ENCODE data around the gene TTC28. TPM values are rescaled to one million over a fixed set of nuclear protein-coding genes. Genes with fewer than 3 reads are reported as not detected.

TTC28 gene
- total RNA-seq, 1 experiment from 2014 or later, result 7.1 TPM

GRCh38 chr22:27990451-27990840 is 689.2 kb downstream of the TTC28 start:
- DNase-seq (ENCODE audit: low read depth), result no peak

DNA sequence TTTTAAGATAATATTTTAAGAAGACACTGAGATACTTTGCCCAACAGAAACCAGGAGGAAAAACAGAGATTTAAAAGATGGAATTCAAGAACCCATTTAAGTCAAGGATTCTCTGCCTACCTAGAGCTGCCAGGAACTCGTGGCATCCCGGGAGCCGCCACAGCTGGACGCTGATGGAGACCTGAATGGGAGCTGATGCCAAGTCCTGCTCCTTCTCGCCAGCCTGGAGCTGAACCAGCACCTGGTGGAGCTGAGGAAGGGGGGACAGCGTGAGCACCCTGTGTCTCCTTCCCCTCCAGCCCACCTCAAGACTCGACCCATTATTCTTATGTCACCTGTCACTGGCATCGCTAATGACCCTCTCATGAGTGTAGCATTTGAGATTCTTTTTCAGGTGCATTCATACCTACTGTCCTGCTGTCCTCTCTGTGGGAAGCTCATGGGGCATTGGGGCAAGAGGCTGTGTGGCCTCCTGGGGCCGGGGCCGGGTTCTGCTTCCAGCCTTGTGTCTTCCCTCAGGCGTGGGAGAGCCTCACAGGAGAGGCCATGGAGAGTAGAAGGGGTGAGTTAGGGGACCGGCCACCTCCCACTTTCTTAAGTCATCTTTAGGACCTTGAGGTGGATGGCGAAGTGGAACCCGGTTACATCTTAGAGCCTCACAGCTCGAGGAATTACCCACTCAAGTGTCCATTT is 689.7 kb downstream of the TTC28 start:
- no peak for DNase-seq (ENCODE audit: low read depth)

DNA sequence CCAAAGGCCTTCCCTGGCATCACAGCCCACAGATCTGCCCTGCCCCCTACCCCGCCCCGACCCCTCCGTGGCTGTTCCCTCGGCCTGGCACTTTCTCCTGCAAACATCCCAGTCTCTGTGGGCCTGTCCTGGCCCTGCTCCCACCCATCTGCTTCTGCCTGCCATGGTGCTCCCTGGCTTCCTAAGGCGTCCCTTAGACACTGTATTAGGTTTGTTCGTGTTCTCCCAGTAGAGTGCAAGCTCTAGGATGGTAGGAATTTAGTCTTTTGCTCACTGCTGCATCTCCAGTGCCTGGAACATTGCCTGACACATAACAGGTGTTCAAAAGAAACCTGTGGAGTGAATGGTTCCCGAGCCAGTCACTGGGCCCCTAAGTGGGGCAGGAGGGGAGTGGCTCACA is 690.9 kb downstream of the TTC28 start:
- no peak for DNase-seq (ENCODE audit: low read depth)

DNA sequence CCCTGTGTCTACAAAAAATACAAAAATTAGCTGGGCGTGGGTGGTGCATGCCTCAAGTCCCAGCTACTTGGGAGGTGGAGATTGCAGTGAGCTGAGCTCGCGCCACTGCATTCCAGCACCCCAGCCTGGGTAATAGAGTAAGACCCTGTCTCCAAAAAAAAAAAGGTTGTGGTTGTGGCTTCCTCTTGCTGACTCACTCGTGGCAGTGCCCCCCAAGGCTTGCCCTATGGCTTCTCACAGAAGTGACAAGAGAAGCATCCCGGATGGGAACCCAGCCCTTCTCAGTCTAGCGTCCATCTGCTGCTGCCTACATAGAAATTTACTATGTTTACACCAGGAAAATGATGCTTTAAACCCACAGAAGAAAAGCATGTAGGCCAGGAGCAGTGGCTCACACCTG is 692.1 kb downstream of the TTC28 start:
- peak; percentile 96 for DNase-seq (ENCODE audit: low read depth)

- no peak for DNase-seq (ENCODE audit: low read depth)
These were observed 692.7 kb downstream of the TTC28 start for GRCh38 chr22:27986937-27987336.

- no peak for DNase-seq (ENCODE audit: low read depth)
These were observed 693.2 kb downstream of the TTC28 start for GRCh38 chr22:27986459-27986858.

GRCh38 chr22:27985323-27986275 is 694.0 kb downstream of the TTC28 start:
- no peak for DNase-seq (ENCODE audit: low read depth)

- DNase-seq (ENCODE audit: low read depth), result no peak
These were observed 694.9 kb downstream of the TTC28 start for GRCh38 chr22:27984723-27985122.

- DNase-seq (ENCODE audit: low read depth), result no peak
These were observed 695.5 kb downstream of the TTC28 start for GRCh38 chr22:27984001-27984695.

GRCh38 chr22:27983361-27983791 is 696.3 kb downstream of the TTC28 start:
- DNase-seq (ENCODE audit: low read depth), result no peak

GRCh38 chr22:27982630-27983180 is 696.9 kb downstream of the TTC28 start:
- DNase-seq (ENCODE audit: low read depth), result no peak

- DNase-seq (ENCODE audit: low read depth), result no peak
These were observed 697.5 kb downstream of the TTC28 start for GRCh38 chr22:27982106-27982505.

DNA sequence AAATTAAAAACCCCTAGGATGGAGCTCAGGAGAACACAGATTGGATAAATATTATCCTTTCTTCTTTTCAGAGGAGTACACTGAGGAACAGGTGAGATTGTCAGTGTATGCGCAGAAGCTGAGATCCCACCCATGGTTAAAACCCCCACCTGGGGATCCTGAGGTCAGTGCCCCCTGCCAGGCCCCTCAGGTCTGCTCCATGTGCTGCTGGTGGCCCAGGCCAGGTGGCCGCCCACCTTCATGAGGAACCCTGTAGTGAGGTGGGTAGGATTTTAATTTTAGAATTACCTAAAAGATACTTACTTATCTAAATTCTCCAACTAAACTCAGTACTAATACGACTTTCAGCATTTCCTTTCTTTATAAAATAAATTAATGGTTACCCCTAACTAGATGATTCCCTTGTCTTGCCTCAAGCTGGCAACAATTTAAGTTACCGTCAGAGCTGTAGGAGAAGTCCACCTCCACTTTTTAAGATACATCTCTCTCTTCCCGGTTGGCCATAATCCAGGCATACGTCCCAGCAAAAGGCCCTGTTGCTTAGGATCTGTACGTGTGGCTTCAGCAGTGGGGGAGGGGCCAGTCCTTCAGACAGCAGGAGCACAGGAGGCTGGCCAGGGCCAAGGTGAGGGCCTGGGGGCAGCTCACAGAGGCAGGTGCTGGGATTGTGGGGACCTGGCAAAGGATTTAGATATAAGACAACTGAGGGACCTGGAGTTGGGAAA is 699.1 kb downstream of the TTC28 start:
- DNase-seq (ENCODE audit: low read depth), result no peak

DNA sequence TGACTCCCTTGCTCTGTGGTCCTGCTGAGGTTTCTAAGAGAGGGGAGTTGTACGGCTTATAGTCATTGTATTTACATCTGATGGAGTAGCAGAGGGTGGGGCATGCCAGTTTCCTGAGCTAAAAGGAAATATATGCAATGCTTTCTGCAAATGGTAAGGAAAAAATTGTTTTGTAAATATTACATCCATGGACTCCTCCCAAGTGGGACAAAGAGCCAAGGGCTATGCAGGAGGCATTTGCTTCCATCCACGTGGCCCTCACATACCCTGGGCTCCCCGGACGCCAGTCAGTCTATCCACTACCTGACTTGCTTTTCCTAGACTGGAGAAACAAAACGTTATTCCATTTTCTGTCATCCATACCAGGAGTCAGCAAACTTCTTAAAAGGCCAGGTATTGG is 700.8 kb downstream of the TTC28 start:
- DNase-seq (ENCODE audit: low read depth), result no peak

- no peak for DNase-seq (ENCODE audit: low read depth)
These were observed 701.3 kb downstream of the TTC28 start for GRCh38 chr22:27978317-27978716.

DNA sequence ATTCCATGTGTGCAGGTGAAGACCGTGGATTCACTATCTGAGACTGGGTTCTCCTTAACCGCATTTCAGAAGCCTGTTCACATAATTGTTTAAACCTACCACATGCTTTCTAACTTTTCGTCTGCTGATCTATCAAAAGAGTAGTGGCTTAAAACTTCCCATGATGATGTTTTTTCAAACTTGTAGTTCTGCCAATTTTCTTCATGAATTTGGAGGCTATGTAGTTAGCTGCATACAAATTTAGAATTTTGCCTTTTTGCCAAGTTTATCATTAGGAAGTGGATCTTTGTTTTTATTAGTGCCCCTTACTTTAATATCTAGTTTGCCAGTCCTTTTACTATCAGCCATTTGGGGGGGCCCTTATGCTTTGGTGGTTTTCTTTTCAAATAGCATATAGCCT is 703.1 kb downstream of the TTC28 start:
- DNase-seq (ENCODE audit: low read depth), result no peak

DNA sequence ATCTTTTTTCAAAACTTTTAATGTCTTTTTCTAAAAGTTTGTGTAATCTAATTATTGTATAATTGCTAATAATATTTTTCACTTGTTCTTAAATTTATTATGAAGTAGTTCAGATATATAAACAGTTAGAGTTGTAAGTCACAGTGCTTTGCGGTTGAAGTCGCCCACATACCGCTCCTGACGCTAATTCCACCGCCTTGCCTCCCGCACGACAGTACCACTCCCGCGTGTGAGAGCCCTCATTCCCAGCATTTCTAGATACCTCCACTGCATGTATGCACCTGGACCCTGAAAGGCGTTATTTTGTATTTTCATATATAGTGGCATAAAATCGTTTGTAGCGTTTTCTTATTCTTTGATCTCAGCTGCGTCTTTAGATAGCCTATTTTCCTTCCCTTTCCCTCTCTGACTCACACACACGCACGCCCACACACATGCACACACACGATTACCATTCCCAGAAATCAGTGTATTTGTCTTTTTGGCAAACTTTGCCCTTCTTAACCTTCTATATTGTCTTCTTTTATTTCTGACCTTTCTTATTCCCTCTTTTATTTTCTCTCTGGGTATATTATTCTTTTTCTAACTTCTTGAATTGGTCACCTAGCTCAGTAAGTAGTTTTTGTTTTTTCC is 704.1 kb downstream of the TTC28 start:
- DNase-seq (ENCODE audit: low read depth), result no peak

DNA sequence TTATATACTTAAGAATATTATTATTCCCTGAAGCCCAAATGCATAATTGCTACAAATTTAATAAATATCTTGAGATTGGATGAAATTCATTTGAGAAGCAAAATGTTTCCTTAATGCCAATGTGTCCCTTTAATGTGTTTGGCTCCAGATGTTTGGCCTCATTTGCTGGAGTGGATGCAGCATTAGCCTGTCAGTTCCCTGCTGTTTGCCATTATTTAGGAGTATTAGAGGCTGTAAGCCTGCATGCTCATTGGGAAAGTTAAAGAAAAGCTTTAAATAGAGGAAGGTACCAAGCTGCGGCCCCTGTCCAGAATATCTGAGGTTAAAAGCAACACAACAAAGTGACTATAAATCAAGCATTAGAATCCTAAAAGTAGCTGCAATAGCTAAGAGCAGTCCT is 705.8 kb downstream of the TTC28 start:
- no peak for DNase-seq (ENCODE audit: low read depth)

GRCh38 chr22:27972732-27973698 is 706.6 kb downstream of the TTC28 start:
- no peak for DNase-seq (ENCODE audit: low read depth)

- no peak for DNase-seq (ENCODE audit: low read depth)
These were observed 707.7 kb downstream of the TTC28 start for GRCh38 chr22:27971926-27972325.

All from Daoy (cell line).